Activated naive CD4-positive, alpha-beta T cell treated with anti-CD3 and anti-CD28 coated beads, Interleukin-2, amount 10 ng/mL, durations not matched to agents 7 days and 5 days (primary cell): ENCODE results near the gene RBM20.
"Not testable (repeated sequence)": the region's sequence is repeated elsewhere in the genome, so short reads cannot be mapped to it uniquely, and the experiment has no call there.

ENCODE experiments used
- CTCF ChIA-PET: fragments of 350-600 bp; sonication (Branson Sonifier 250); formaldehyde crosslinking; loops from one replicate; lab custom pipeline; 2021; ENCODE audit warnings: antibody characterized with exemption; lab: Charles Lee
- DNase-seq: peaks from one replicate; pipeline ENCODE4 v3.0.0-alpha.2; 2020
- H3K27ac Mint-ChIP-seq: one replicate; pipeline ENCODE4 v1.8.0; 2021; ENCODE audit warnings: mild to moderate bottlenecking, moderate library complexity, mixed read lengths
- H3K27me3 Mint-ChIP-seq: one replicate; pipeline ENCODE4 v1.8.0; 2021; ENCODE audit warnings: mild to moderate bottlenecking, mixed read lengths
- H3K36me3 Mint-ChIP-seq: one replicate; pipeline ENCODE4 v1.8.0; 2021; ENCODE audit warnings: mixed read lengths
- H3K4me1 Mint-ChIP-seq: one replicate; pipeline ENCODE4 v1.8.0; 2021; ENCODE audit warnings: mixed read lengths
- H3K4me3 Mint-ChIP-seq: one replicate; pipeline ENCODE4 v1.8.0; 2021; ENCODE audit warnings: mild to moderate bottlenecking, moderate library complexity, mixed read lengths
- H3K9me3 Mint-ChIP-seq: one replicate; pipeline ENCODE4 v1.8.0; 2021; ENCODE audit warnings: mixed read lengths

The RBM20 gene

GRCh38 chr10:110859206-110859972, 215.3 kb downstream of the RBM20 start:
- peaks cover 7% of the 10 kb centered on the region for H3K36me3 Mint-ChIP-seq
- no peak for DNase-seq
- peaks cover 7% of the 10 kb centered on the region for H3K9me3 Mint-ChIP-seq
- H3K27ac Mint-ChIP-seq: peak overlapping the region; percentile 95
- H3K27me3 Mint-ChIP-seq: no peaks in the 10 kb centered on the region
- peaks cover 90% of the 10 kb centered on the region for H3K4me1 Mint-ChIP-seq
- CTCF ChIA-PET: interaction anchor here (1.0 to 3.5 kb wide), 6 partner anchors 13 to 56 kb away, joined by 3 to 16 read pairs (median 4); no protein-coding TSS in a partner anchor
- H3K4me3 Mint-ChIP-seq: no peak overlapping the region

GRCh38 chr10:110859973-110860376, 215.8 kb downstream of the RBM20 start:
- peaks cover 6% of the 10 kb centered on the region for H3K36me3 Mint-ChIP-seq
- CTCF ChIA-PET: interaction anchor here (1.0 to 3.5 kb wide), 4 partner anchors 13 to 57 kb away, joined by 3 to 16 read pairs (median 5); no protein-coding TSS in a partner anchor
- peak overlapping the region; percentile 95 for H3K27ac Mint-ChIP-seq
- no peak for DNase-seq
- H3K9me3 Mint-ChIP-seq: peaks cover 6% of the 10 kb centered on the region
- no peaks in the 10 kb centered on the region for H3K27me3 Mint-ChIP-seq
- H3K4me3 Mint-ChIP-seq: no peak overlapping the region
- peaks cover 90% of the 10 kb centered on the region for H3K4me1 Mint-ChIP-seq

- Mint-ChIP-seq H3K9me3 (peaks cover 4% of the 10 kb centered on the region), H3K4me3 (peak overlapping the region; percentile 2), H3K4me1 (peaks cover 91% of the 10 kb centered on the region), H3K27ac (peak overlapping the region; percentile 95), H3K27me3 (no peaks in the 10 kb centered on the region), H3K36me3 (peaks cover 8% of the 10 kb centered on the region)
- CTCF ChIA-PET: interaction anchor here (0.6 to 1.7 kb wide), 7 partner anchors 12 to 86 kb away, joined by 3 to 7 read pairs (median 3); no protein-coding TSS in a partner anchor
- DNase-seq: peak; percentile 71
These were observed 216.6 kb downstream of the RBM20 start for GRCh38 chr10:110860576-110861241.

- Mint-ChIP-seq H3K4me1 (peaks cover 94% of the 10 kb centered on the region), H3K9me3 (no peaks in the 10 kb centered on the region), H3K27me3 (no peaks in the 10 kb centered on the region), H3K27ac (peak overlapping the region; percentile 95), H3K36me3 (peaks cover 8% of the 10 kb centered on the region), H3K4me3 (no peak overlapping the region)
- CTCF ChIA-PET: interaction anchor here (0.6 to 1.7 kb wide), 6 partner anchors 11 to 87 kb away, joined by 3 to 7 read pairs (median 3); no protein-coding TSS in a partner anchor
- no peak for DNase-seq
These were observed 217.3 kb downstream of the RBM20 start for GRCh38 chr10:110861476-110861875.

- no peak overlapping the region for H3K4me3 Mint-ChIP-seq
- H3K36me3 Mint-ChIP-seq: peaks cover 8% of the 10 kb centered on the region
- CTCF ChIA-PET: interaction anchor here (1.3 to 1.4 kb wide), 3 partner anchors 32 to 87 kb away, joined by 3 to 4 read pairs (median 3); no protein-coding TSS in a partner anchor
- no peaks in the 10 kb centered on the region for H3K27me3 Mint-ChIP-seq
- no peak for DNase-seq
- no peaks in the 10 kb centered on the region for H3K9me3 Mint-ChIP-seq
- H3K27ac Mint-ChIP-seq: peak overlapping the region; percentile 59
- H3K4me1 Mint-ChIP-seq: peaks cover 100% of the 10 kb centered on the region
These were observed 218.0 kb downstream of the RBM20 start for GRCh38 chr10:110861930-110862649.

GRCh38 chr10:110862961-110863360, 218.8 kb downstream of the RBM20 start:
- Mint-ChIP-seq H3K9me3 (no peaks in the 10 kb centered on the region), H3K27ac (peak overlapping the region; percentile 93), H3K36me3 (peaks cover 8% of the 10 kb centered on the region), H3K4me3 (no peak overlapping the region), H3K27me3 (no peaks in the 10 kb centered on the region), H3K4me1 (peaks cover 100% of the 10 kb centered on the region)
- DNase-seq: no peak
- CTCF ChIA-PET: no interaction called here

GRCh38 chr10:110863361-110863760, 219.2 kb downstream of the RBM20 start:
- H3K4me1 Mint-ChIP-seq: peaks cover 100% of the 10 kb centered on the region
- no peak overlapping the region for H3K4me3 Mint-ChIP-seq
- CTCF ChIA-PET: no interaction called here

GRCh38 chr10:110863956-110864355, 219.8 kb downstream of the RBM20 start:
- H3K4me1 Mint-ChIP-seq: peaks cover 100% of the 10 kb centered on the region
- CTCF ChIA-PET: interaction anchor here (1.2 kb wide), 2 partner anchors 11 to 29 kb away, joined by 3 to 5 read pairs; no protein-coding TSS in a partner anchor
- H3K27ac Mint-ChIP-seq: peak overlapping the region; percentile 93
- no peaks in the 10 kb centered on the region for H3K27me3 Mint-ChIP-seq
- DNase-seq: no peak
- no peak overlapping the region for H3K4me3 Mint-ChIP-seq
- no peaks in the 10 kb centered on the region for H3K9me3 Mint-ChIP-seq
- peaks cover 8% of the 10 kb centered on the region for H3K36me3 Mint-ChIP-seq

More at GRCh38 chr10:110863361-110863760, 219.2 kb downstream of the RBM20 start:
- H3K27me3 Mint-ChIP-seq: no peaks in the 10 kb centered on the region
- H3K36me3 Mint-ChIP-seq: peaks cover 8% of the 10 kb centered on the region
- no peak for DNase-seq
- H3K27ac Mint-ChIP-seq: peak overlapping the region; percentile 93
- H3K9me3 Mint-ChIP-seq: no peaks in the 10 kb centered on the region

- CTCF ChIA-PET: interaction anchor here (0.8 to 1.6 kb wide), 4 partner anchors 9 to 91 kb away, joined by 3 to 6 read pairs (median 4); no protein-coding TSS in a partner anchor
- Mint-ChIP-seq H3K4me3 (peak overlapping the region; percentile 66), H3K27ac (peak overlapping the region; percentile 93), H3K27me3 (no peaks in the 10 kb centered on the region), H3K36me3 (peaks cover 15% of the 10 kb centered on the region), H3K9me3 (no peaks in the 10 kb centered on the region), H3K4me1 (peaks cover 100% of the 10 kb centered on the region)
- DNase-seq: peak; percentile 71
These were observed 220.6 kb downstream of the RBM20 start for GRCh38 chr10:110864662-110865140.

GRCh38 chr10:110865186-110865808, 221.2 kb downstream of the RBM20 start:
- peaks cover 100% of the 10 kb centered on the region for H3K4me1 Mint-ChIP-seq
- DNase-seq: no peak
- H3K27ac Mint-ChIP-seq: peak overlapping the region; percentile 93
- no peaks in the 10 kb centered on the region for H3K27me3 Mint-ChIP-seq
- no peaks in the 10 kb centered on the region for H3K9me3 Mint-ChIP-seq
- H3K36me3 Mint-ChIP-seq: peaks cover 18% of the 10 kb centered on the region
- H3K4me3 Mint-ChIP-seq: peak overlapping the region; percentile 66
- CTCF ChIA-PET: interaction anchor here (0.8 to 1.6 kb wide), 5 partner anchors 8 to 91 kb away, joined by 3 to 6 read pairs (median 3); no protein-coding TSS in a partner anchor

GRCh38 chr10:110865809-110866482, 221.8 kb downstream of the RBM20 start:
- DNase-seq: no peak
- no peaks in the 10 kb centered on the region for H3K9me3 Mint-ChIP-seq
- peaks cover 24% of the 10 kb centered on the region for H3K36me3 Mint-ChIP-seq
- no peaks in the 10 kb centered on the region for H3K27me3 Mint-ChIP-seq
- H3K27ac Mint-ChIP-seq: peak overlapping the region; percentile 93
- H3K4me1 Mint-ChIP-seq: peaks cover 100% of the 10 kb centered on the region
- CTCF ChIA-PET: interaction anchor here (1.2 to 2.7 kb wide), 3 partner anchors 7 to 62 kb away, joined by 3 to 11 read pairs (median 6); no protein-coding TSS in a partner anchor
- H3K4me3 Mint-ChIP-seq: peak overlapping the region; percentile 66

- not testable (repeated sequence) for H3K4me3 Mint-ChIP-seq, H3K9me3 Mint-ChIP-seq, H3K27me3 Mint-ChIP-seq, DNase-seq
- CTCF ChIA-PET: interaction anchor here (0.7 to 2.7 kb wide), 5 partner anchors 9 to 688 kb away, joined by 3 to 11 read pairs (median 3); no protein-coding TSS in a partner anchor
- peaks cover 24% of the 10 kb centered on the region for H3K36me3 Mint-ChIP-seq
- peaks cover 94% of the 10 kb centered on the region for H3K4me1 Mint-ChIP-seq
- H3K27ac Mint-ChIP-seq: peak overlapping the region; percentile 94
These were observed 223.1 kb downstream of the RBM20 start for GRCh38 chr10:110867011-110867806.
